HEK293T (cell line): ENCODE results near the gene DOC2A.

Experiments
- ARNT ChIP-seq: fragments of 450-650 bp; IDR thresholded peaks from 2 replicates; pipeline ENCODE4 v1.6.1; 2017; ENCODE audit warnings: mild to moderate bottlenecking
- BHLHE40 ChIP-seq: fragments of 450-650 bp; IDR thresholded peaks from 2 replicates; pipeline ENCODE4 v1.6.1; 2016; ENCODE audit warnings: mild to moderate bottlenecking, moderate library complexity, borderline replicate concordance
- CTBP1 ChIP-seq: fragments of 450-650 bp; IDR thresholded peaks from 2 replicates; pipeline ENCODE4 v1.6.1; 2016; ENCODE audit warnings: borderline replicate concordance
- ELF4 ChIP-seq: fragments of 450-650 bp; IDR thresholded peaks from 2 replicates; pipeline ENCODE4 v1.6.1; 2017; ENCODE audit warnings: antibody characterized with exemption
- FOXA1 ChIP-seq: fragments of 450-650 bp; IDR thresholded peaks from 2 replicates; pipeline ENCODE4 v1.6.1; 2016; ENCODE audit warnings: mild to moderate bottlenecking
- FOXM1 ChIP-seq: fragments of 450-650 bp; IDR thresholded peaks from 2 replicates; pipeline ENCODE4 v1.6.1; 2017; ENCODE audit warnings: mild to moderate bottlenecking, borderline replicate concordance
- HDGF ChIP-seq: fragments of 450-650 bp; IDR thresholded peaks from 2 replicates; pipeline ENCODE4 v1.6.1; 2017; ENCODE audit warnings: antibody characterized with exemption, borderline replicate concordance
- L3MBTL2 ChIP-seq: fragments of 450-650 bp; conservative IDR thresholded peaks from 2 replicates; pipeline ENCODE4 v1.6.1; 2016; ENCODE audit warnings: mild to moderate bottlenecking
- LEF1 ChIP-seq: fragments of 450-650 bp; IDR thresholded peaks from 2 replicates; pipeline ENCODE4 v1.6.1; 2017; ENCODE audit warnings: mild to moderate bottlenecking, borderline replicate concordance
- NFRKB ChIP-seq: fragments of 450-650 bp; IDR thresholded peaks from 2 replicates; pipeline ENCODE4 v1.6.1; 2016; ENCODE audit warnings: mild to moderate bottlenecking, moderate library complexity
- SP1 ChIP-seq: fragments of 450-650 bp; IDR thresholded peaks from 2 replicates; pipeline ENCODE4 v1.6.1; 2017
- SUZ12 ChIP-seq: fragments of 450-650 bp; IDR thresholded peaks from 2 replicates; pipeline ENCODE4 v1.6.1; 2016; ENCODE audit warnings: mild to moderate bottlenecking
- ZNF384 ChIP-seq: fragments of 450-650 bp; IDR thresholded peaks from 2 replicates; pipeline ENCODE4 v1.6.1; 2016
- TF ChIP-seq, protein P1 (sequence below): fragments of 450-650 bp; IDR thresholded peaks from 2 replicates; pipeline ENCODE4 v1.6.1; 2016

DNA sequence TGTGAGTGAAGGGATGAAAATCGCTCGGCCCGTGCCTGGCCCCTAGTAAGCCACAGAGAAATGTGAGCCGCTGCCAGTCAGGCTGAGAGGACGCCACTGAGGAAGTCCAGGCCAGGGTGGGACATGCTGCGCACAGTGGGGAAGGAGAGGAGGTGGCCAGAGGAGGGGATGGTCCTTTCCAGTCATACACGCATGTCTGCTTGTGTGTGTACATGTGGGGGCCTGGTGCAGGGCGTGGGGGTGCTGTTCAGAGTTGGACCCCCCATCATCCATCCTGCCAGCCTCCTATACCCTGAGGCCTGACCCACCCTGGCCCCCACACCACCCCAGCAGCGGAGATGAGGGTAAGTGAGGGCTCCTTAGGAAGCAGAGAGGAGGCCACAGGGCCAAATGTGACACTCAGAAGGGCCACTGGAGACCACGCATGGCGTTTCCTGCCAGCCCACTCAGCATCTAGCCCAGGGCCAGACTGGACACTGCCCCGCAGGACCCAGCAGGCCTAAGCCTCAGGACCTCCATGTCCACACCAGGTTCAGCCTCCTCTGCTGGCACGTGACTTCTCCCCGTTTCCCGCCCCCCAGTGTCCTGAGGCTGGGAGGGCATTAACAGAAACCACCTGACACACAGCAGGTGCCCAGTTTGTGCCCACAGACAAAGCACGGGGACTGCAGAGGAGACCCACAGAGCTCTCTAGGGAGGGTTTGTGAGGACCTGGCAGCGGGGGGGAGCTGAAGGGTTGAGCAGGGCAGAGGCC lies 7.0 kb downstream of the DOC2A start:
- TF ChIP-seq ARNT (no peak), SP1 (no peak), LEF1 (no peak), HDGF (no peak), CTBP1 (no peak), L3MBTL2 (no peak), BHLHE40 (no peak), FOXM1 (no peak), ZNF384 (no peak), FOXA1 (no peak), SUZ12 (no peak), ELF4 (no peak), NFRKB (no peak)
- TF ChIP-seq, protein P1, sequence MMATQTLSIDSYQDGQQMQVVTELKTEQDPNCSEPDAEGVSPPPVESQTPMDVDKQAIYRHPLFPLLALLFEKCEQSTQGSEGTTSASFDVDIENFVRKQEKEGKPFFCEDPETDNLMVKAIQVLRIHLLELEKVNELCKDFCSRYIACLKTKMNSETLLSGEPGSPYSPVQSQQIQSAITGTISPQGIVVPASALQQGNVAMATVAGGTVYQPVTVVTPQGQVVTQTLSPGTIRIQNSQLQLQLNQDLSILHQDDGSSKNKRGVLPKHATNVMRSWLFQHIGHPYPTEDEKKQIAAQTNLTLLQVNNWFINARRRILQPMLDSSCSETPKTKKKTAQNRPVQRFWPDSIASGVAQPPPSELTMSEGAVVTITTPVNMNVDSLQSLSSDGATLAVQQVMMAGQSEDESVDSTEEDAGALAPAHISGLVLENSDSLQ: no peak
